ENCODE results near the gene CCDC181.

DNA sequence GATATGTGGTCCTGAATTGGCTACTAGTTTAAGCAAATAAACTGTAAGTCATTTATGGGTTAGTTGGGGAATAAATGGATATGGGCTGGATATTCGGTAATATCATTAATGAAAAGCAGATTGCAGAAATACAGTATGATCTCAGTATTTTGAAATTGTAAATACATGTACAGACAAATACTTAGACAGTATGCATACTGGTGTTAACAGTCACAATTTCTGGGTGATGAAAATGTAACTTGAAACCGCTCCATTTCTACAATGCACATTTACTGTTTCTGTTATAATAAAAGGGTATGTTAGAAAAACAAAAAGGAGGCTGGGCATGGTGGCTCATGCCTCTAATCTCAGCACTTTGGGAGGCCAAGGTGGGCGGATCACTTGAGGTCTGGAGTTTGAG is 31.3 kb downstream of the CCDC181 start:
- TF ChIP-seq, protein P1, sequence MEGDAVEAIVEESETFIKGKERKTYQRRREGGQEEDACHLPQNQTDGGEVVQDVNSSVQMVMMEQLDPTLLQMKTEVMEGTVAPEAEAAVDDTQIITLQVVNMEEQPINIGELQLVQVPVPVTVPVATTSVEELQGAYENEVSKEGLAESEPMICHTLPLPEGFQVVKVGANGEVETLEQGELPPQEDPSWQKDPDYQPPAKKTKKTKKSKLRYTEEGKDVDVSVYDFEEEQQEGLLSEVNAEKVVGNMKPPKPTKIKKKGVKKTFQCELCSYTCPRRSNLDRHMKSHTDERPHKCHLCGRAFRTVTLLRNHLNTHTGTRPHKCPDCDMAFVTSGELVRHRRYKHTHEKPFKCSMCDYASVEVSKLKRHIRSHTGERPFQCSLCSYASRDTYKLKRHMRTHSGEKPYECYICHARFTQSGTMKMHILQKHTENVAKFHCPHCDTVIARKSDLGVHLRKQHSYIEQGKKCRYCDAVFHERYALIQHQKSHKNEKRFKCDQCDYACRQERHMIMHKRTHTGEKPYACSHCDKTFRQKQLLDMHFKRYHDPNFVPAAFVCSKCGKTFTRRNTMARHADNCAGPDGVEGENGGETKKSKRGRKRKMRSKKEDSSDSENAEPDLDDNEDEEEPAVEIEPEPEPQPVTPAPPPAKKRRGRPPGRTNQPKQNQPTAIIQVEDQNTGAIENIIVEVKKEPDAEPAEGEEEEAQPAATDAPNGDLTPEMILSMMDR (IDR thresholded peaks at IDR 0.05; ENCODE audit: low read depth, low read length, poor library complexity, severe bottlenecking): no peak
- TF ChIP-seq EZH2phosphoT487 (IDR thresholded peaks at IDR 0.05; ENCODE audit: borderline replicate concordance, low read length): no peak

Measured in DOHH2 (cell line).